IMR-90 (cell line): Measurements from ENCODE around the gene ARMCX4. TPM values are rescaled to one million over a fixed set of nuclear protein-coding genes. Genes with fewer than 3 reads are reported as not detected.

Source experiments
- ATAC-seq: fragments of 200-7000 bp; cut with Tn5 transposase; 2 replicates; pipeline ENCODE4 v1.9.1; 2020; ENCODE audit warnings: low read depth, mild to moderate bottlenecking, moderate library complexity
- BruUV-seq: library from RNA; stranded (reverse); fragments of 400-500 nt; replicated peaks from 2 replicates; lab custom pipeline; 2021; lab: Mats Ljungman, UMichigan
- CTCF ChIA-PET: fragments of 300-600 bp; formaldehyde crosslinking; extraction: SDS; loops from one replicate; lab custom pipeline; 2021; ENCODE audit warnings: antibody characterized with exemption; lab: Yijun Ruan, JAX
- POLR2A ChIA-PET: fragments of 300-600 bp; sonication (Branson Sonifier 250); formaldehyde crosslinking; loops from one replicate; lab custom pipeline; 2022; ENCODE audit warnings: antibody characterized with exemption; ENCODE audit not compliant: unreplicated experiment; lab: Charles Lee
- DNase-seq: peaks from one replicate; pipeline ENCODE4 v3.0.0; 2013
- H2AFZ ChIP-seq: replicated peaks from 2 replicates; pipeline ENCODE3; 2013; ENCODE audit warnings: low read length, mild to moderate bottlenecking; ENCODE audit not compliant: poor library complexity
- H2AK5ac ChIP-seq: 2 replicates; pipeline ENCODE4 v1.6.1; 2013; ENCODE audit warnings: low read depth, low read length, inconsistent platforms
- H2AK9ac ChIP-seq: replicated peaks from 2 replicates; pipeline ENCODE3; 2013; ENCODE audit warnings: mild to moderate bottlenecking, low read depth, low read length, moderate library complexity; ENCODE audit not compliant: poor library complexity
- H2BK120ac ChIP-seq: 2 replicates; pipeline ENCODE4 v1.6.1; 2013; ENCODE audit warnings: low read depth, low read length, inconsistent platforms
- H2BK15ac ChIP-seq: 3 replicates; pipeline ENCODE4 v1.6.1; 2013; ENCODE audit warnings: low read depth, low read length, inconsistent platforms
- H2BK20ac ChIP-seq: 2 replicates; pipeline ENCODE4 v1.6.1; 2013; ENCODE audit warnings: low read depth, mild to moderate bottlenecking, inconsistent platforms, low read length, moderate library complexity
- H2BK5ac ChIP-seq: 2 replicates; pipeline ENCODE4 v1.6.1; 2013; ENCODE audit warnings: mild to moderate bottlenecking, low read depth, low read length, inconsistent platforms; ENCODE audit not compliant: poor library complexity, severe bottlenecking
- H3K14ac ChIP-seq: replicated peaks from 2 replicates; pipeline ENCODE4 v1.6.1; 2013; ENCODE audit warnings: low read depth, low read length, inconsistent platforms
- H3K18ac ChIP-seq: 2 replicates; pipeline ENCODE4 v1.6.1; 2013; ENCODE audit warnings: low read depth, low read length, control low read depth
- H3K23ac ChIP-seq: 2 replicates; pipeline ENCODE4 v1.6.1; 2013; ENCODE audit warnings: low read depth, low read length, inconsistent platforms
- H3K27ac ChIP-seq: 2 replicates; pipeline ENCODE4 v1.5.1; 2013; ENCODE audit warnings: mild to moderate bottlenecking, control low read depth, low read length; ENCODE audit not compliant: insufficient read depth
- H3K27me3 ChIP-seq: 2 replicates; pipeline ENCODE4 v1.6.1; 2013; ENCODE audit warnings: low read length; ENCODE audit not compliant: control insufficient read depth, insufficient read depth
- H3K36me3 ChIP-seq: 2 replicates; pipeline ENCODE4 v1.6.1; 2013; ENCODE audit warnings: low read length, mixed read lengths; ENCODE audit not compliant: control insufficient read depth, insufficient read depth
- H3K4ac ChIP-seq: 2 replicates; pipeline ENCODE4 v1.6.1; 2013; ENCODE audit warnings: low read depth, low read length, inconsistent platforms
- H3K4me1 ChIP-seq: 2 replicates; pipeline ENCODE4 v1.6.1; 2013; ENCODE audit warnings: low read length, mixed read lengths; ENCODE audit not compliant: control insufficient read depth, insufficient read depth
- H3K4me2 ChIP-seq: 2 replicates; pipeline ENCODE4 v1.6.1; 2013; ENCODE audit warnings: low read depth, mild to moderate bottlenecking, control low read depth, low read length, moderate library complexity
- H3K4me3 ChIP-seq: 2 replicates; pipeline ENCODE4 v1.5.1; 2013; ENCODE audit warnings: low read depth, mild to moderate bottlenecking, control low read depth, low read length, moderate library complexity; ENCODE audit not compliant: insufficient read depth
- H3K56ac ChIP-seq: 2 replicates; pipeline ENCODE4 v1.6.1; 2013; ENCODE audit warnings: low read length, inconsistent platforms; ENCODE audit not compliant: insufficient read depth; ENCODE audit errors: extremely low read depth
- H3K79me1 ChIP-seq, 2 experiments: 2 replicates each; pipeline ENCODE4 v1.6.1; 2013; ENCODE audit warnings: low read length in 2 of 2, inconsistent platforms in 1 of 2, low read depth in 1 of 2
- H3K9ac ChIP-seq: 2 replicates; pipeline ENCODE4 v1.6.1; 2013; ENCODE audit warnings: low read depth, low read length, control low read depth
- H3K9me1 ChIP-seq: 2 replicates; pipeline ENCODE4 v1.6.1; 2013; ENCODE audit warnings: low read length, inconsistent platforms; ENCODE audit not compliant: insufficient read depth
- H3K9me3 ChIP-seq: 2 replicates; pipeline ENCODE4 v1.6.1; 2013; ENCODE audit warnings: low read length; ENCODE audit not compliant: control insufficient read depth, insufficient read depth
- H4K20me1 ChIP-seq: 2 replicates; pipeline ENCODE4 v1.6.1; 2013; ENCODE audit warnings: low read length, inconsistent platforms; ENCODE audit not compliant: insufficient read depth
- H4K5ac ChIP-seq: 2 replicates; pipeline ENCODE4 v1.6.1; 2013; ENCODE audit warnings: mild to moderate bottlenecking, low read depth, low read length, control low read depth
- H4K8ac ChIP-seq, 2 experiments: 2 replicates each; pipeline ENCODE4 v1.6.1; 2013; ENCODE audit warnings: low read depth in 2 of 2, low read length in 2 of 2, control low read depth in 1 of 2, inconsistent platforms in 1 of 2
- H4K91ac ChIP-seq: 2 replicates; pipeline ENCODE4 v1.6.1; 2013; ENCODE audit warnings: low read depth, low read length, inconsistent platforms; ENCODE audit not compliant: insufficient read depth
- BHLHE40 ChIP-seq: fragments of 150-350 bp; IDR thresholded peaks from 2 replicates; pipeline ENCODE4 v1.6.1; 2016; ENCODE audit warnings: mild to moderate bottlenecking, low read depth, low read length
- CEBPB ChIP-seq: IDR thresholded peaks from 2 replicates; pipeline ENCODE4 v1.6.1; 2012; ENCODE audit warnings: low read depth, low read length, improper control_type of control experiment
- CHD1 ChIP-seq: IDR thresholded peaks from 2 replicates; pipeline ENCODE4 v1.6.1; 2012; ENCODE audit warnings: low read depth, low read length, improper control_type of control experiment
- ELK1 ChIP-seq: fragments of 150-350 bp; IDR thresholded peaks from 2 replicates; pipeline ENCODE4 v1.6.1; 2016; ENCODE audit warnings: low read depth, mild to moderate bottlenecking, low read length, moderate library complexity, borderline replicate concordance
- FOS ChIP-seq: fragments of 150-350 bp; IDR thresholded peaks from 2 replicates; pipeline ENCODE4 v1.6.1; 2016; ENCODE audit warnings: low read depth, low read length
- MAFK ChIP-seq: IDR thresholded peaks from 2 replicates; pipeline ENCODE4 v1.6.1; 2012; ENCODE audit warnings: low read depth, low read length, improper control_type of control experiment
- MAZ ChIP-seq: IDR thresholded peaks from 2 replicates; pipeline ENCODE4 v1.6.1; 2012; ENCODE audit warnings: low read depth, mild to moderate bottlenecking, low read length, improper control_type of control experiment, moderate library complexity, borderline replicate concordance
- MXI1 ChIP-seq: IDR thresholded peaks from 2 replicates; pipeline ENCODE4 v1.6.1; 2012; ENCODE audit warnings: low read depth, mild to moderate bottlenecking, low read length, moderate library complexity, borderline replicate concordance
- NFE2L2 ChIP-seq: fragments of 150-350 bp; IDR thresholded peaks from 2 replicates; pipeline ENCODE4 v1.6.1; 2016; ENCODE audit warnings: low read depth, mild to moderate bottlenecking, low read length
- POLR2A ChIP-seq: IDR thresholded peaks from 2 replicates; pipeline ENCODE4 v1.6.1; 2012; ENCODE audit warnings: mild to moderate bottlenecking, low read depth, low read length
- RAD21 ChIP-seq: IDR thresholded peaks from 2 replicates; pipeline ENCODE4 v1.6.1; 2012; ENCODE audit warnings: low read length, improper control_type of control experiment
- RCOR1 ChIP-seq: IDR thresholded peaks from 2 replicates; pipeline ENCODE4 v1.6.1; 2012; ENCODE audit warnings: mild to moderate bottlenecking, low read length, improper control_type of control experiment; ENCODE audit not compliant: insufficient replicate concordance
- RFX5 ChIP-seq: IDR thresholded peaks from 2 replicates; pipeline ENCODE4 v1.8.0; 2012; ENCODE audit warnings: low read depth, mild to moderate bottlenecking, low read length, moderate library complexity
- SMC3 ChIP-seq: fragments of 150-350 bp; IDR thresholded peaks from 2 replicates; pipeline ENCODE4 v1.6.1; 2016; ENCODE audit warnings: low read depth, mild to moderate bottlenecking, antibody characterized with exemption, low read length, moderate library complexity
- WGBS, 2 experiments: methylation state at CpG; one replicate each; pipeline versions ENCODE4 v1.1.5 to v1.1.7; 2013; ENCODE audit warnings: missing lambda C conversion rate in 2 of 2; ENCODE audit not compliant: insufficient read length in 1 of 2; ENCODE audit errors: extremely low coverage in 2 of 2; 5-methylcytosine and 5-hydroxymethylcytosine counted together
- dilution Hi-C: fragments of 300-500 bp; cut with HindIII; formaldehyde crosslinking; loops from one replicate; pipeline ENCODE4 v1.14.3; 2018; ENCODE audit warnings: low sequenced_read_pairs; ENCODE audit not compliant: unreplicated experiment
- in situ Hi-C: fragments of 300-500 bp; cut with MboI; formaldehyde crosslinking; loops from 3 replicates; pipeline ENCODE4 v1.14.3; 2019; ENCODE audit warnings: low sequenced_read_pairs, inconsistent platforms, mixed read lengths
- intact Hi-C: fragments of 100-400 bp; cut with micrococcal nuclease; formaldehyde crosslinking; loops from 2 replicates; pipeline ENCODE4 v1.10.0; 2022
- polyA plus RNA-seq, 3 experiments: library from polyadenylated mRNA; depleted of rRNA; stranded (reverse); fragments of >200 nt; gene quantifications; 2 replicates each; pipeline ENCODE4 v1.2.3, GENCODE V29; 2012; ENCODE audit warnings: low replicate concordance in 1 of 3
- total RNA-seq: library from RNA; depleted of rRNA; stranded (reverse); fragments of >200 nt; gene quantifications from 2 replicates; pipeline ENCODE4 v1.2.3, GENCODE V29; 2012
- TF ChIP-seq, protein P1 (sequence below): conservative IDR thresholded peaks from 2 replicates; pipeline ENCODE4 v1.5.1; 2012; ENCODE audit warnings: mild to moderate bottlenecking, low read depth, low read length, improper control_type of control experiment
- TF ChIP-seq, protein P2 (sequence below): fragments of 150-350 bp; IDR thresholded peaks from 2 replicates; pipeline ENCODE4 v1.6.1; 2017; ENCODE audit warnings: mild to moderate bottlenecking, antibody characterized with exemption, low read length, low read depth

ARMCX4 gene
- total and polyA plus RNA-seq, 2 of the 4 experiments (the other 2 are of a cell fraction) = 2.3 to 4.2 TPM

GRCh38 chrX:101484135-101484534 is 1.1 kb upstream of the ARMCX4 start:
- Histone ChIP-seq H3K36me3 (peaks cover 1% of the 10 kb centered on the region), H3K27ac (no peak overlapping the region), H3K9me3 (no peaks in the 10 kb centered on the region), H3K18ac (no peak overlapping the region), H3K79me1 (peaks cover 0 to 11% of the 10 kb centered on the region in 2 experiments; a peak in 2 of 4 replicates), H2AFZ (no peak overlapping the region), H3K27me3 (no peaks in the 10 kb centered on the region), H3K14ac (no peak overlapping the region), H2BK20ac (no peak overlapping the region), H2AK9ac (no peak overlapping the region), H3K23ac (no peak overlapping the region), H3K56ac (no peak overlapping the region), H3K9ac (no peak overlapping the region), H3K4me2 (no peak overlapping the region), H2BK5ac (no peak overlapping the region), H4K20me1 (no peaks in the 10 kb centered on the region), H2AK5ac (no peak overlapping the region), H3K4ac (no peak overlapping the region), H2BK120ac (no peak overlapping the region), H3K9me1 (no peaks in the 10 kb centered on the region), H3K4me3 (no peak overlapping the region), H4K91ac (no peak overlapping the region), H3K4me1 (no peaks in the 10 kb centered on the region), H2BK15ac (no peak overlapping the region), H4K8ac (no peak overlapping the region), H4K5ac (no peak overlapping the region)
- ChIA-PET CTCF (no interaction called here), POLR2A (no interaction called here)
- dilution Hi-C loops = no loop called here
- intact Hi-C loops = loop anchor here (5.0 kb wide), 1 partner anchor 67 kb away; no protein-coding TSS in a partner anchor
- WGBS, 2 experiments = no CpG with 5 or more reads among the region's 6 CpGs
- BruUV-seq = no TSS peak
- TF ChIP-seq MAZ = no peak
- no peak for TF ChIP-seq SMC3
- TF ChIP-seq MXI1 = no peak
- TF ChIP-seq RCOR1 = no peak
- TF ChIP-seq, protein P1, sequence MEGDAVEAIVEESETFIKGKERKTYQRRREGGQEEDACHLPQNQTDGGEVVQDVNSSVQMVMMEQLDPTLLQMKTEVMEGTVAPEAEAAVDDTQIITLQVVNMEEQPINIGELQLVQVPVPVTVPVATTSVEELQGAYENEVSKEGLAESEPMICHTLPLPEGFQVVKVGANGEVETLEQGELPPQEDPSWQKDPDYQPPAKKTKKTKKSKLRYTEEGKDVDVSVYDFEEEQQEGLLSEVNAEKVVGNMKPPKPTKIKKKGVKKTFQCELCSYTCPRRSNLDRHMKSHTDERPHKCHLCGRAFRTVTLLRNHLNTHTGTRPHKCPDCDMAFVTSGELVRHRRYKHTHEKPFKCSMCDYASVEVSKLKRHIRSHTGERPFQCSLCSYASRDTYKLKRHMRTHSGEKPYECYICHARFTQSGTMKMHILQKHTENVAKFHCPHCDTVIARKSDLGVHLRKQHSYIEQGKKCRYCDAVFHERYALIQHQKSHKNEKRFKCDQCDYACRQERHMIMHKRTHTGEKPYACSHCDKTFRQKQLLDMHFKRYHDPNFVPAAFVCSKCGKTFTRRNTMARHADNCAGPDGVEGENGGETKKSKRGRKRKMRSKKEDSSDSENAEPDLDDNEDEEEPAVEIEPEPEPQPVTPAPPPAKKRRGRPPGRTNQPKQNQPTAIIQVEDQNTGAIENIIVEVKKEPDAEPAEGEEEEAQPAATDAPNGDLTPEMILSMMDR = no peak
- no peak for TF ChIP-seq FOS
- TF ChIP-seq CHD1 = no peak
- TF ChIP-seq NFE2L2 = no peak
- no peak for TF ChIP-seq ELK1
- no peak for TF ChIP-seq RFX5
- no peak for TF ChIP-seq CEBPB
- TF ChIP-seq POLR2A = no peak
- TF ChIP-seq RAD21 = no peak
- TF ChIP-seq MAFK = no peak
- TF ChIP-seq BHLHE40 = no peak
- TF ChIP-seq, protein P2, sequence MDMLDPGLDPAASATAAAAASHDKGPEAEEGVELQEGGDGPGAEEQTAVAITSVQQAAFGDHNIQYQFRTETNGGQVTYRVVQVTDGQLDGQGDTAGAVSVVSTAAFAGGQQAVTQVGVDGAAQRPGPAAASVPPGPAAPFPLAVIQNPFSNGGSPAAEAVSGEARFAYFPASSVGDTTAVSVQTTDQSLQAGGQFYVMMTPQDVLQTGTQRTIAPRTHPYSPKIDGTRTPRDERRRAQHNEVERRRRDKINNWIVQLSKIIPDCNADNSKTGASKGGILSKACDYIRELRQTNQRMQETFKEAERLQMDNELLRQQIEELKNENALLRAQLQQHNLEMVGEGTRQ = no peak
- ATAC-seq (no peak), DNase-seq (no peak)
- in situ Hi-C loops = no loop called here
